Left cardiac atrium (tissue), 4 donors: ENCODE results near the gene ABHD17C. TPM values are rescaled to one million over a fixed set of nuclear protein-coding genes. Genes with fewer than 3 reads are reported as not detected.
"Not testable (repeated sequence)": the region's sequence is repeated elsewhere in the genome, so short reads cannot be mapped to it uniquely, and the experiment has no call there.

Experiments used
- ATAC-seq, 2 donors: fragments of 200-7000 bp; cut with Tn5 transposase; one replicate each; pipeline ENCODE4 v1.9.1; 2020; ENCODE audit warnings: mild to moderate bottlenecking in 2 of 2, moderate library complexity in 2 of 2
- DNase-seq: peaks from one replicate; pipeline ENCODE4 v3.0.0-alpha.2; 2020
- intact Hi-C, 2 donors: fragments of 100-400 bp; cut with DNase I; formaldehyde crosslinking; loops; one replicate each; pipeline versions ENCODE4 v1.14.1 to v1.15.1; 2022 to 2023
- long read RNA-seq: library from polyadenylated mRNA; unstranded; transcript quantifications from one replicate; pipeline ENCODE4 v2.0.0, GENCODE V29; 2021
- total RNA-seq, 2 donors: library from RNA; stranded (reverse); fragmentation: NEBNext Ultra II Directional; extraction: Animal tissue kit (Norgen Biotek cat#: 25700); gene quantifications; one replicate each; pipeline ENCODE4 v1.2.1, GENCODE V29; 2021
- donor health status: DM: no; HTN: yes; CAD: no.
- donor health status: DM: no; HTN: yes; CAD: no; lungs with severe emphysema.
- donor health status: DM: yes; HTN: yes; CAD: no.
- donor health status: Dilated cardiomyopathy.

Gene ABHD17C
- 1 to 10 TPM; 3.3 to 5.3 TPM for total RNA-seq
- long read RNA-seq = 0 reads

DNA sequence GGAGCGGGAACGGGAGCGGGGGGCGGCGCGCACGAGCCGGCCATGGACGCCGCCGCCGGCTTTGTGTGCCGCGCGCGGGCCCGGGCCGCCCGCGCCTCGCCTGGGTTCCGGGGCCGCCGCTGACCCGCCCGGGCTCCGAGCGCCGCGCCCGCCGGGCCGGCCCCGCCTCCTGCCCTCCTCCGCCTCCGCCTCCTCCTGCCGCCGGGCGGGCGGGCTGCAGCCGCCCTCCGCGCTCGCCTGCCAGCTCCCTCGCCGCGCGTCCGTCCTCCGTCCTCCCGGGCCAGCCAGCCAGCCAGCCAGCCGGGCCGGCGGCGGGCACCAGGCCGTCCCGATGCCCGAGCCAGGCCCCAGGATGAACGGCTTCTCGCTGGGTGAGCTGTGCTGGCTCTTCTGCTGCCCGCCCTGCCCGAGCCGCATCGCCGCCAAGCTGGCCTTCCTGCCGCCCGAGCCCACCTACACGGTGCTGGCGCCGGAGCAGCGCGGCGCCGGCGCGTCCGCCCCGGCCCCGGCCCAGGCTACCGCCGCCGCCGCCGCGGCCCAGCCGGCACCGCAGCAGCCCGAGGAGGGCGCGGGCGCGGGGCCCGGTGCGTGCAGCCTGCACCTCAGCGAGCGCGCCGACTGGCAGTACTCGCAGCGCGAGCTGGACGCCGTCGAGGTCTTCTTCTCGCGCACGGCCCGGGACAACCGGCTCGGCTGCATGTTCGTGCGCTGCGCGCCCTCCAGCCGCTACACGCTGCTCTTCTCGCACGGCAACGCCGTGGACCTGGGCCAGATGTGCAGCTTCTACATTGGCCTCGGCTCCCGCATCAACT, at the start of gene ABHD17C:
TSS of gene ABHD17C (plus strand) at position 212 of the 812 bp plus-strand sequence. CDS start at position 332, 120 bp downstream.
- intact Hi-C loops = loop anchor here in 1 of 2 donors (10.0 kb wide), 1 partner anchor 79 kb away; the partner anchor contains the start of gene CEMIP
- DNase-seq (peak; percentile 71), ATAC-seq (peak; percentile 88 to 92)

DNA sequence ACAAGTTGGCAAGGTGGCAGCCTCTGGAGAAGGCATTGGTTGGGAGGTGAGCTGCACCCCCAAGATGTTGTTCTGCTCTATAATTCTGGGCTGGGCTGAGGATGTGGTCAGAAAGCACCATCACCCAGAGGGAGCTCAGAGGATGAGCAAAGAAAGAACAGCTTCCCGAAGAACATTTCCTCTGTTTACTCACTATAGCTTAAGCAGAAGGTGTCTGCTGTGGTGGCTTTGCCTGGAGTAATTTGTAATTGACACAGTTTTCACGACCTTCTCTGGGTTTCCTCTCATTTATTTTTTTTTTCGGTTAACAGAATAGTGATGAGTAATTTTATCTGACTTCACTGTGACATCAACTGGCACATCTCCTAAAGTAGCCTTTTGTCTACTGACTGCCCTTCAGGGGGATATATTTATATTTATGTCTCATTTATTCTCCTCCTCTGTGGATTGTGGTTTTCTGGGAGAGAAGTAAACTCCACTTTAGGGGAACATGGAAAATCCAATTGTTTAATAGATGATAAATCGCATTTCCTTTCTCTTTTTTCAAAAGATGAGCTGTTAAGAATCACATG, 49.5 kb upstream of the ABHD17C start:
- intact Hi-C loops = no loop called here
- no peak for DNase-seq
- no peak for ATAC-seq

DNA sequence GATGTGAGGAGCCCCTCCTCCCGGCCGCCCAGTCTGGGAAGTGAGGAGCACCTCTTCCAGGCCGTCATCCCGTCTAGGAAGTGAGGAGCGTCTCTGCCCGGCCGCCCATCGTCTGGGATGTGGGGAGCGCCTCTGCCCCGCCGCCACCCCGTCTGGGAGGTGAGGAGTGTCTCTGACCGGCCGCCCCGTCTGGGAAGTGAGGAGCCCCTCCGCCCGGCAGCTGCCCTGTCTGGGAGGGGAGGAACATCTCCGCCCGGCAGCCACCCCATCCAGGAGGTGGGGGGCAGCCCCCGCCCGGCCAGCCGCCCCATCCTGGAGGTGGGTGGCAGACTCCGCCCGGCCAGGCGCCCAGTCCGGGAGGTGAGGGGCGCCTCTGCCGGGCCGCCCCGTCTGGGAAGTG, 47.7 kb upstream of the ABHD17C start:
- intact Hi-C loops, DNase-seq, ATAC-seq: not testable (repeated sequence)

DNA sequence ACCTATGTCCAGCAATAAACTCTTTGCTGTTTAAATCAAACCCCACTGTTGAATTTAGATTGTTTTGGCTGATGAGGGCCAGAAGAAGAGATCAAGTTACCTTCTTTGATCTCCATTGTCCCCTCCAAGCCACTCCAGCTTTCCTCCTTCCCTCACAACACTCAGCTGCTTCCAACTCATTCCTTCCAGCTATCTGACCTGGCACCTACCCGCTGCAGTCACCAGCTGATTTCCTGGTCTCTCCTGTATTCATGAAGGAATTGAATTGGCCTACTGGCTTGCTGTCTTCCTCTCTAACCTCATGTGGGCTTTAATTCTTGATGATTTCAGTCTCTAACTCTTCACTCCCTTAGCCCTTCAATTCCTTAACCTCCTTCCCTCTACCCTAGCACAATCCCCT, 40.8 kb upstream of the ABHD17C start:
- DNase-seq (no peak), ATAC-seq (no peak)
- intact Hi-C loops = no loop called here

DNA sequence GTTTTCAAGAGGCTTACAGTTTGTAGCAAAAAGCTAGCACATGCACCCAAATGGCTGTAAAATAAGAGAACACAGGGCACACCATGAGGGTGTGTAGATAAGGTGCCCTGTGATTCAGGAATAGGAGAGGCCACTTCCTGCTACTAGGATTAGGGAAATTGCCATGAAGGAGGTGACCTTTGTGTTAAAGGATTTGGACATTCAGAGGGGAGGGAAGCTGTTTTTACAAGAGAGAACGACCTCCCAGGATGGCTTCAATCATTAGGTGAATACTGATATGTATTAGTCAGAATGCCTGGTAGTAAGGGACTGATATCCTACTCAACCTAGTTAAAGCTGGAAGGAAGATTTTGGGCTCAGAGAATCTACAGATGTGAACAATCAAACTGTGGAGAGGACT, 35.7 kb upstream of the ABHD17C start:
- ATAC-seq (no peak), DNase-seq (no peak)
- intact Hi-C loops = no loop called here

DNA sequence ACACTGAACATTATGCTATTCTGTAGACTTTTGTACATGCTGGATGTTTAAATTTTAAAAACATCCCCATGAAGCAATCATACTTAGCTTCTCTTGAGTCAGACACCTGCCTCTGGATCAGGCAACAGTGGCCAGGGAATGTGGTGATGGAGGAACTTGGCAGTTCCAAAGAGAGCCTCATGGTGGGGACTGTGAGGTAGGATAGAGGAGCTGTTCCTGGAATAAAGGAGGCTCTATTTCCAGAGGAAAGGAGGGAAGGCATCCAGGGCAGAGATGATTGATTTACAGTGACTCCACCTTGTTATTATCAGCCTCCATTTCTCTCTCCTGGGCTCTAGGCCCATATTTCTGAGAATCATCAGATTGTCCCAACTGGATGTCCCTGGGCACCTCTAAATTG, 35.0 kb upstream of the ABHD17C start:
- DNase-seq (no peak), ATAC-seq (no peak)
- intact Hi-C loops = no loop called here

DNA sequence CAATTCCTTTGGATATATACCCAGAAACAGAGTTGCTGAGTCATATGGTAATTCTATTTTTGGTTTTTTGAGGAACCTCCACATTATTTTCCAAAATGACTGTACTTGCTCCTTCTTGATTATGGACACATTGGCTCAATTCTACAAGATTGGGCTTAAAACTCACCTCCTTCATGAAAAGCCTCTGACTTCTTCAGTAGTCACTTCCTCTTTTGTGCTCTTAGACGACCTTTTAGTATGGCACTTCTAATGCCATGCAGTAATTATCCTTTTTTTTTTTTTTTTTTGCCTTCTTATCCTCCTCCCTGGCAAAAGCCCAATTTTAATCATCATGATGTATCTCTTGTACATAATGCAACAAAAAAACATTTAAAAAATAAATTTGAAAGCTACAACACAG, 33.0 kb upstream of the ABHD17C start:
- DNase-seq (no peak), ATAC-seq (no peak)
- intact Hi-C loops = no loop called here

DNA sequence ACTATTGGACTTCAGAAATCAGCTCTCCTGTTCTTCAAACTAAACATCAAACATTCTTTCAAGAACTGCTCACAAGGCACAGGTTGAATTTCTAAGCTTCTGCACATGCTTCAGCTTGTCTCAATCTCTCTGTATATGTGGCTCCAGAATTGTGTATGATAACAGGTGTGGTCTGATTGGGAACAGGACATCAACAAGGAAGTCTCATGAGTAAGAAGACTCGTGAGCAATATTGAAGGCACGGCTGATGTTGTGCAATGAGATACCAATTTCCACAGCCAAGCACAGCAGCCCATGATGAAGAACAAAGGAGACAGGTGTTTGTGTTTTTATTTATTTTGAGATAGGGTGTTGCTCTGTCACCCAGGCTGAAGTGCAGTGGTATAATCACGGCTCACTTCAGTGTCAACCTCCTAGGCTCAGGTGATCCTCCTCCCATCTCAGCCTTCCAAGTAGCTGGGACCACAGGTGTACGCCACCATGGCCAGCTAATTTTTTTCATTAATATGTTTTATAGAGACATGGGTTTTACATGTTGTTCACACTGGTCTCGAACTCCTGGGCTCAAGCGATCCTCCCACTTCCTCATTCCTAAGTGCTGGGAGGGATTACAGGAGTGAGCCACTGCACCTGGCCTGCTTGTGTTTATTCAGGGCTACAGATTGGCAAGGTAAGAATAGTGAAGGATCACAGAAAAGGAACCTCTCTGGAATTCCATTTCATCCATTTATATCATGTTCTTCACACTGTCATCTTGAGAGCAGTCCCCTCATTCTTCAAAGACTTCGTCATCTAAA, 32.2 kb upstream of the ABHD17C start:
- no peak for DNase-seq
- ATAC-seq = no peak
- intact Hi-C loops = no loop called here

DNA sequence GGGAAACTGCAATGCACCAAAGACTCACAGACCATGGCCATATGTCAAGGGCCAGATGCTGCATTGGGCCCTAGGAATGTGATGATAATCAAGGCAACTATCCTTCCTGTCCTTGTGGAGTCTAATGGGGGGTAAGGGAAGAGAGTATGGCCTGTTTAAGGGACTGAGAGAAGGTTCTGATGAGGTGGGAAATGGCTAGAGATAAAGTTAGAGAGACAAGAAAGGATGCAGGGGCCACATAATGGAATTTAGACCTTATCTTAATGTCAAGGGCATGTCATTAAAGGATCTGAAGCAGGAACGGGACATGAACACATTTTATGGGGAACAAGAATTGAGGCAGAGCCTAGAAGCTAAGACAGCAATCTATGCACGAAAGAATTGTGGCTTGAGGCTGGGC, 30.0 kb upstream of the ABHD17C start:
- no peak for DNase-seq
- intact Hi-C loops = no loop called here
- no peak for ATAC-seq

DNA sequence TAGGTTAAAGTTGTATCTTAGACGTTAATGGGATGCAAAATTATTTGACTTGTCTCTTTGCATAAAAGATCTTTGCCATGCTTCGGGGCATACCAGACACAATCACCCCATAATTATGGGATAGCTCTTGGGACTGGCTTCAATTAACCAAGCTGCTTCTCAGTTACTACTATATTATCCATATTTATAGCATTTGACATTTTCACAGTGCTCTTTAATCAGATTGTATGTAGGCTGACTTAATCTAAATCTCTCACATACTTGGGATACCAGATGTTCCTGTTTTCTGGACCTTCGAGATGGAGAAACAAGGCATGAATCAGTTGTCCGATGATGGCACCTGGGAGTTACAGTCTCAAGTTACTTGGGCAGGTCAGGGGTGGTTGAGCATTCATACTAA, 27.2 kb upstream of the ABHD17C start:
- intact Hi-C loops = no loop called here
- DNase-seq (no peak), ATAC-seq (no peak)

DNA sequence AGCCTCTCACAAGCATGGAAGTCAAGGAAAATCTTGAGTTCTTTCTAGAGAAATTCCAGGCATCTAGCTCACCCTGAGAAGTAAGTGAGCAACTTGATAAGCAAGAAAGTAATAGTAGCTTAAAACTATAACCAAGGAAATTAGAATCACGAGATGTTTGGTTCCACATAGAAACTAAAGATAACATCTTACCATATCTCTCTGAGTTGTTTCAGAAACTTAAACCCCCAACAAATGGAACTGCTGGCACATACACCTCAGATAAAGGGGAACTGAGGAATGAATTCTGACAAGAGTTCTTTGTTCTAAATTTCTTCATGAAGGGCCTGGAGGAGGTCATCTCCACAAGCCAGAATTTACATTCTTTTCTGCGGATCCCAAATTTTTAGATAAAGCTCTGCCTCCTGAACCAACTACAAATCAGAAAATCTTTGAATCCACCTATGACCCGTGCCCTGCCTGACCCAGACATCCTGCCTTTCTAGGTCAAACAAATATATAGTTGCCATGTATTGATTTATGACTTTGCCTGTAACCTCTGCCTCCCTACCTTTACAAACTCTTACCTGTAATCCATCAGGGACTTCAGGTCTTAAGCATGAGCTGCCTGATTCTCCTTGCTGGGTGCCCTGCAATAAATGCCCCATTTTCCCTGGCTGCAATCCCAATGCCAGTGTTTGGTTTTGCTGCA, 26.4 kb upstream of the ABHD17C start:
- no peak for ATAC-seq
- DNase-seq = no peak
- intact Hi-C loops = no loop called here

DNA sequence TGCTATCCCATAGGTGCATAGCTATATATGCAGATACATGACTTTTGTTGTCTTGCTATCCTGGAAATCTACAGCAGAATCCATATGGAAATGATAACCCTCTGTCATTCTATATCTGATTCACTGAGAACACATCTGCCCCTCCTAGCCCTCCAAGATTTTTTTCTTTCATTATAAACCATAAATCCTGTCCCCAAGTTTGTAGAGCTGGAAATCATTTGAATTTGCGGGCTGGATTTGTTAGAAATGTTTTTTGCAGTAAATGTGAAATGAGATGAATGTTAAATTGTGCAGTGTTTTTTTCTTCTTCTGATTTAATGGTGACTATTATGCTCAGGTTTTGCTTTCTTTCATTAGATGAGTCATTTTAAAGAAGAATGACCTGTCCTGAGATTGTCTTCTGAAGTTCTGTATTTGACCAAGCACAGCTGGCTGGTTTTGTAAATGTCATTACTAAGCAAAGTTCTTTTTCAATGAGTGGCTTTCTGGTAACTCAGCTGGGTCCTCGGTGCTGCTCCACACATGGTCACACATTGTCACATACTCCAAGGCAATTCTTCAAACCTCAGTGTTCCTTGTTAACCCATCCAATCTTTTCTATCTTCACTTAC, 25.3 kb upstream of the ABHD17C start:
- DNase-seq = no peak
- intact Hi-C loops = no loop called here
- ATAC-seq = no peak

DNA sequence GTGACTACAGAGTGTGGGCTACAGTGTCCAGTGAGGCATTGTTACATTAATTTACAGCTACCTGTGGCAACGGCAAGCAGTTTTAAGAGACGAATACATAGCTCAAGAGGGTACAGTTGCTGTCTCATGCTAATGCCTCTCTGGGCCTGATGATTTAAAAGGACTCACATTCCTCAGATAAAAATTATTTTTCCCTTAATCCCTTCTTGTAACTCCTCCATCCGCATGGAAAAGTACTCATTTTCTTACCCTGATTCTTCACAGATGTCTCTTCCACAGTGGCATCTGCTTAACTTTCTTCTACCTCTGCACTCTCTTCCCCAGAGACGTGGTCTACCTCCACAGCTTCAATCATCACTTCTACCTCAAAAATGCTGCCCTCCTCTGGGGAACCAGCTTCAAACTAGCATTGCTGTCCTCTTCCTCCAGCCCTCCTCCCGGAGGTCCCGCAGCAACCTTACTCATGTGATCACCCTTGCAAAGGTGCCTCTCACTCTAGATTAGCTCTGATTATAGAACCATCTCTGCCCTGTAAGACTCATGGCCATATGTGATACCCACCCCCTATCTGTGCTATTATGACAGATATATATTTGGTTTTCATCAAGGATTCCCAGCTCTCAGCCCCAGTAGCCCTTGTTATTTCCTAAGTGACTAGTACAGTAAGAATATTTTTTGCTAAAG, 21.4 kb upstream of the ABHD17C start:
- intact Hi-C loops = no loop called here
- no peak for ATAC-seq
- no peak for DNase-seq

DNA sequence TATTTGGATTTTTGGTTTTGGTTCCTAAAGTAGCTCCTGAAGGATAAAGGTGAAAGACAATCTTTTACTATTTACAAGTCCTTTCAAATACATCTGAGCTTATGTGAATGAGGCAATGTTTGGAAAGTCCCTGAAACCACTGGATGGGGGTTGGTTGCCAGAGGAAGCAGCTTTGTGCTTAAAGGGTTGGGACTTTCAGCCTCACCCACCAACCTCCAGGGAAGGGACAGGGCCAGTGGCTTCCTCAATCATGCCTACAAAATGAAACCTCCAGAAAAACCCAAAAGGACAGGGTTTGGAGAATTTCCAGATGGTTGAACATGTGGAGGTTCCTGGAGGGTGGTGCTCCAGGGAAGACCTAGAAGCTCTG, 20.9 kb upstream of the ABHD17C start:
- no peak for DNase-seq
- no peak for ATAC-seq
- intact Hi-C loops = no loop called here

DNA sequence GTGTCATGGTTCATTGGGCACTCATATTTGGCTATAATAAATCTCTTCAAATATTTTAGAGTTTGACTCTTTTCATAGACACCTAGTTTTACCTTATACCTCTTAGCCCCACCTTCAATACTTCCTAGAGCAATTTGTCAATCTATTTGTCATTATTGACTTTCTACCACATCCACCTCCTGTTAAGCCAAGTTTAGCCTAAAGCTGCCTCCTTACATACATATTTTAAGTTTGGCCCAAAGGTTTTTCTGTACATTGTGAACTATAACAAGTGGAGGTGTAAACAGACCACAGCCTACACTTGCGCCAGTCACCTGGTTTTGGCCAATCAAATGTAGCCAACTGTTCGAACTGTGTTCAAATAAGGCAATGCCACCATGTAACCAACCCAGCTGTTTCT, 18.1 kb upstream of the ABHD17C start:
- intact Hi-C loops = no loop called here
- DNase-seq = no peak

DNA sequence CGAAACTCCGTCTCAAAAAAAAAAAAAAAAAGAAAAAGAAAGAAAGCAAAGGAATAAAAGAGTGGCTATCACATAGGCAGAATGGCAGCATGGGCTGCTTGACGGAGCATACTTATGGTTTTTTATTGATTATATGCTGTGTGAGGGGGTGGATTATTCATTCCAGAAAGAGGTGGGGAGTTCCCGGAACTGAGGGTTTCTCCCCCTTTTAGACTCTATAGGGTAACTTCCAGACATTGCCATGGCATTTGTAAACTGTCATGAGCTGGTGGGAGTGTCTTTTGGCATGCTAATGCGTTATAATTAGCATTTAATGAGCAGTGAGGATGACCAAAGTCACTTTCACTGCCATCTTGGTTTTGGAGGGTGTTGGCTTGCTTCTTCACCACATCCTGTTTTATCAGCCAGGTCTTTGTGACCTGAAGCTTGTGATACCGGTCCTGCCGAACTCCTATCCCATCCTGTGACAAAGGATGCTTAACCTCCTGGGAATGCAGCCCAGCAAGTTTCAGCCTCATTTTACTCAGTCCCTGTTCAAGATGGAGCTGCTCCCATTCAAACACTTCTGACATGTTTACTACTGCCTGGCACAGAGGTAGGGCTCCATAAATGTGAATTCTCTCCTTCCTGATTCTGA, 15.8 kb upstream of the ABHD17C start:
- no peak for ATAC-seq
- no peak for DNase-seq
- intact Hi-C loops = no loop called here

More for the DNA sequence above, 18.1 kb upstream of the ABHD17C start:
- no peak for ATAC-seq

DNA sequence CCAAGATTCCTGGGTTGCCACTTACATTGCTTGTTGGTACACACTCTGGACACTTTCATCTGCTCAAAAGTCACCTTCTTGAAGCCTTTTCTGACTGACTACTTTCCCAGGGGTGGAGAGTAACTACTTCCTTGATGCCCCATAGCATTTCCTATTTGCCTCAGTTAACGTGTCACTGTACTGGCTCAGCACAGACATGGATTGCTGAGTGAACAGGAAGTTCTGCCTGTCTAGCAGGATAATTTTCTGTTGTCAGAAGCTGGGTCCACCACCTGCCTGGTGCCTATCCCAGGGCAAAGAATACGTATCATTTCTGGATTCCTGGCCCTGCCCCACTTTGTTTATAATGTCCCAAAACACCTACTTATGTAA, 15.3 kb upstream of the ABHD17C start:
- intact Hi-C loops = loop anchor here in 1 of 2 donors (10.0 kb wide), 1 partner anchor 105 kb away; no protein-coding TSS in a partner anchor
- no peak for DNase-seq
- ATAC-seq = no peak

DNA sequence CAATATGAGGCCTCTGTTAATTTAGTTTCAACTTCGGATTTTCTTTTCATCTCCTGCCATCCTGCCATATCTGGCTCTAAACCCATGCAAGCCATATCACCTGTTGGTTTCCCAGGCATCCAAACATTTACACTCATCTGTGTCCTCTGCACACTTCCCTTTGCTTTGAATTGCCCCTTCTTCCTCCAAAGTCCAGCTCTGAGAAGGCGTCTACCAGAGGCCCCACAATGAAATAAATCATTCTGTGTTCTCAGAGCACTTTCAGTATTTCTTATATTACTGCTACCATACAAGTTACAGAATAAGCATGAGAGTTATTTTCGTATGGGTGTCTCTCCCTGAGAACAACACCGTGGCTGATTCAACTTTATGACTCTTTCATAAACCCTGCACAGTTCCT, 12.9 kb upstream of the ABHD17C start:
- ATAC-seq = no peak
- no peak for DNase-seq
- intact Hi-C loops = loop anchor here in 1 of 2 donors (10.0 kb wide), 1 partner anchor 107 kb away; no protein-coding TSS in a partner anchor
